ENCODE measurements around the gene UBXN7.
"Not testable (repeated sequence)": the region's sequence is repeated elsewhere in the genome, so short reads cannot be mapped to it uniquely, and the experiment has no call there.

Gene UBXN7

GRCh38 chr3:196360586-196360985 lies 71.6 kb downstream of the UBXN7 start:
- H3K4me2 ChIP-seq (ENCODE audit: low read depth, low read length, poor library complexity, severe bottlenecking), result no peak overlapping the region
- no peaks in the 10 kb centered on the region for H3F3A ChIP-seq (ENCODE audit: insufficient read depth)
- no peaks in the 10 kb centered on the region for H3K9me3 ChIP-seq (ENCODE audit: insufficient read depth, low read length)
- no peaks in the 10 kb centered on the region for H4K20me1 ChIP-seq (ENCODE audit: low read depth, low read length)
- H3K36me3 ChIP-seq (ENCODE audit: low read length), result peaks cover 12% of the 10 kb centered on the region; the same call in 1 of the 2 replicates
- TF ChIP-seq EZH2phosphoT487 (conservative IDR thresholded peaks at IDR 0.05; ENCODE audit: low read length), result no peak
- TF ChIP-seq CTCF (IDR thresholded peaks at IDR 0.05; ENCODE audit: insufficient read depth, low read length, poor library complexity, severe bottlenecking), result no peak
- H2AFZ ChIP-seq (ENCODE audit: low read depth, low read length, severe bottlenecking), result no peak overlapping the region
- no peaks in the 10 kb centered on the region for H3K27me3 ChIP-seq (ENCODE audit: low read length)
- no peaks in the 10 kb centered on the region for H3K9me2 ChIP-seq (replicated peaks; ENCODE audit: insufficient read depth, low read length)
- no peak overlapping the region for H3K9ac ChIP-seq (ENCODE audit: low read length)
- H3K4me3 ChIP-seq (ENCODE audit: insufficient read depth, low read length, poor library complexity, severe bottlenecking), result no peak overlapping the region
- no peak overlapping the region for H3K27ac ChIP-seq (ENCODE audit: low read depth, low read length)
- no peaks in the 10 kb centered on the region for H3K79me2 ChIP-seq (ENCODE audit: insufficient read depth, low read length)

- H3K79me2 ChIP-seq (ENCODE audit: insufficient read depth, low read length); H3K9ac ChIP-seq (ENCODE audit: low read length); H2AFZ ChIP-seq (ENCODE audit: low read depth, low read length, severe bottlenecking); H3K27me3 ChIP-seq (ENCODE audit: low read length); H3K4me2 ChIP-seq (ENCODE audit: low read depth, low read length, poor library complexity, severe bottlenecking); H4K20me1 ChIP-seq (ENCODE audit: low read depth, low read length); H3K4me3 ChIP-seq (ENCODE audit: insufficient read depth, low read length, poor library complexity, severe bottlenecking); H3F3A ChIP-seq (ENCODE audit: insufficient read depth); H3K9me3 ChIP-seq (ENCODE audit: insufficient read depth, low read length); H3K27ac ChIP-seq (ENCODE audit: low read depth, low read length); H3K9me2 ChIP-seq (replicated peaks; ENCODE audit: insufficient read depth, low read length): not testable (repeated sequence)
- peaks cover 12% of the 10 kb centered on the region; the same call in 1 of the 2 replicates for H3K36me3 ChIP-seq (ENCODE audit: low read length)
Measured at GRCh38 chr3:196358540-196358939, 73.7 kb downstream of the UBXN7 start.

GRCh38 chr3:196357905-196358304 lies 74.3 kb downstream of the UBXN7 start:
- no peak overlapping the region for H3K27ac ChIP-seq (ENCODE audit: low read depth, low read length)
- H2AFZ ChIP-seq (ENCODE audit: low read depth, low read length, severe bottlenecking), result no peak overlapping the region
- H4K20me1 ChIP-seq (ENCODE audit: low read depth, low read length), result no peaks in the 10 kb centered on the region
- TF ChIP-seq CTCF (IDR thresholded peaks at IDR 0.05; ENCODE audit: insufficient read depth, low read length, poor library complexity, severe bottlenecking) (no peak), EZH2phosphoT487 (conservative IDR thresholded peaks at IDR 0.05; ENCODE audit: low read length) (no peak)
- H3K9ac ChIP-seq (ENCODE audit: low read length), result no peak overlapping the region
- H3K4me2 ChIP-seq (ENCODE audit: low read depth, low read length, poor library complexity, severe bottlenecking), result no peak overlapping the region
- H3F3A ChIP-seq (ENCODE audit: insufficient read depth), result no peaks in the 10 kb centered on the region
- no peaks in the 10 kb centered on the region for H3K9me3 ChIP-seq (ENCODE audit: insufficient read depth, low read length)
- H3K9me2 ChIP-seq (replicated peaks; ENCODE audit: insufficient read depth, low read length), result no peaks in the 10 kb centered on the region
- H3K79me2 ChIP-seq (ENCODE audit: insufficient read depth, low read length), result no peaks in the 10 kb centered on the region
- H3K4me3 ChIP-seq (ENCODE audit: insufficient read depth, low read length, poor library complexity, severe bottlenecking), result no peak overlapping the region
- no peaks in the 10 kb centered on the region for H3K27me3 ChIP-seq (ENCODE audit: low read length)
- H3K36me3 ChIP-seq (ENCODE audit: low read length), result peaks cover 12% of the 10 kb centered on the region; the same call in 1 of the 2 replicates

- H4K20me1 ChIP-seq (ENCODE audit: low read depth, low read length), result no peaks in the 10 kb centered on the region
- H3K79me2 ChIP-seq (ENCODE audit: insufficient read depth, low read length), result no peaks in the 10 kb centered on the region
- no peak overlapping the region for H3K4me2 ChIP-seq (ENCODE audit: low read depth, low read length, poor library complexity, severe bottlenecking)
- H2AFZ ChIP-seq (ENCODE audit: low read depth, low read length, severe bottlenecking), result no peak overlapping the region
- H3K9ac ChIP-seq (ENCODE audit: low read length), result no peak overlapping the region
- H3K27me3 ChIP-seq (ENCODE audit: low read length), result no peaks in the 10 kb centered on the region
- no peak overlapping the region for H3K4me3 ChIP-seq (ENCODE audit: insufficient read depth, low read length, poor library complexity, severe bottlenecking)
- no peak overlapping the region for H3K27ac ChIP-seq (ENCODE audit: low read depth, low read length)
- no peaks in the 10 kb centered on the region for H3K9me2 ChIP-seq (replicated peaks; ENCODE audit: insufficient read depth, low read length)
- H3K36me3 ChIP-seq (ENCODE audit: low read length), result peaks cover 6% of the 10 kb centered on the region; the same call in 1 of the 2 replicates
- no peaks in the 10 kb centered on the region for H3K9me3 ChIP-seq (ENCODE audit: insufficient read depth, low read length)
- H3F3A ChIP-seq (ENCODE audit: insufficient read depth), result no peaks in the 10 kb centered on the region
- TF ChIP-seq EZH2phosphoT487 (conservative IDR thresholded peaks at IDR 0.05; ENCODE audit: low read length) (no peak), CTCF (IDR thresholded peaks at IDR 0.05; ENCODE audit: insufficient read depth, low read length, poor library complexity, severe bottlenecking) (no peak)
Measured at GRCh38 chr3:196356556-196356955, 75.7 kb downstream of the UBXN7 start.
